ENCODE data around the gene STK4.

- peak; percentile 46 to 59 (median 50) for TF ChIP-seq CTCF (IDR thresholded peaks at IDR 0.05)
- peak in 1 of 2 donors; percentile 78 for TF ChIP-seq POLR2A (IDR thresholded peaks at IDR 0.05)
- TF ChIP-seq POLR2AphosphoS5 (IDR thresholded peaks at IDR 0.05; ENCODE audit: insufficient read depth in 1 of 2, low read depth in 1 of 2) = peak; percentile 97 to 98
Measured at GRCh38 chr20:44966030-44966961, at the start of gene STK4.

All from vagina (tissue), 2 donors.